Chondrocyte (in vitro differentiated cells): ENCODE data around the gene CAB39. TPM values are rescaled to one million over a fixed set of nuclear protein-coding genes. Genes with fewer than 3 reads are reported as not detected.

Source experiments
- DNase-seq: peaks from one replicate; pipeline ENCODE4 v3.0.0; 2021; ENCODE audit warnings: mixed read lengths, low spot score
- H3K27ac Mint-ChIP-seq: one replicate; pipeline ENCODE4 v1.8.0; 2021; ENCODE audit warnings: mild to moderate bottlenecking, moderate library complexity, mixed read lengths; ENCODE audit not compliant: unreplicated experiment
- H3K27me3 Mint-ChIP-seq: 2 replicates; pipeline ENCODE4 v1.8.0; 2021; ENCODE audit warnings: low read depth, mixed read lengths
- H3K36me3 Mint-ChIP-seq: 2 replicates; pipeline ENCODE4 v1.8.0; 2021; ENCODE audit warnings: low read depth, mixed read lengths
- H3K4me1 Mint-ChIP-seq: 2 replicates; pipeline ENCODE4 v1.8.0; 2021; ENCODE audit warnings: low read depth, mild to moderate bottlenecking, mixed read lengths
- H3K4me3 Mint-ChIP-seq: one replicate; pipeline ENCODE4 v1.8.0; 2021; ENCODE audit warnings: mild to moderate bottlenecking, moderate library complexity, mixed read lengths; ENCODE audit not compliant: unreplicated experiment
- H3K9me3 Mint-ChIP-seq: 2 replicates; pipeline ENCODE4 v1.8.0; 2021; ENCODE audit warnings: low read depth, mixed read lengths
- CTCF ChIP-seq: fragments of 200-600 bp; sonication (generic); IDR thresholded peaks from 2 replicates; pipeline ENCODE4 v1.5.0; 2021; ENCODE audit warnings: antibody characterized with exemption, mild to moderate bottlenecking, moderate library complexity
- total RNA-seq: library from RNA; stranded (reverse); gene quantifications from 3 replicates; pipeline ENCODE4 v1.2.1, GENCODE V29; 2021

CAB39 gene
- total RNA-seq, 1 donor from 2014 or later = 33.4 TPM

DNA sequence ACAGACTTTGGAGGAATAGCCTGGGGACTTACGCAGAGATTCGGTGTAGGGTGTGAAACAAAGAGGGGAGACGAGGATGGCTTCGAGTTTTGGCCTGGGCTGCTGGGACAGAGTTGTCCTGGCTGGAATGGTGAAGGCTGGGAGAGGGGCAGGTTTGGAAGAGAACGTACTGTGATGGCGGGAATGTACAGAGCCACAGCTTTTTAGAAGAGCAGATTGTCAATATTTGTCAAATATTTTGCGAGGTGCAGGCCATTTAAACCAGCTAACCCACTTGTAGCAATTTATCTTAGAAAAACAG, 137.7 kb downstream of the CAB39 start:
- Mint-ChIP-seq H3K27ac (no peak overlapping the region), H3K9me3 (no peaks in the 10 kb centered on the region), H3K4me1 (peaks cover 3% of the 10 kb centered on the region), H3K27me3 (peaks cover 29% of the 10 kb centered on the region), H3K36me3 (no peaks in the 10 kb centered on the region), H3K4me3 (no peak overlapping the region)
- no peak for DNase-seq
- TF ChIP-seq CTCF = no peak

- Mint-ChIP-seq H3K4me3 (no peak overlapping the region), H3K36me3 (no peaks in the 10 kb centered on the region), H3K27me3 (peaks cover 26% of the 10 kb centered on the region), H3K4me1 (peaks cover 3% of the 10 kb centered on the region), H3K27ac (no peak overlapping the region), H3K9me3 (no peaks in the 10 kb centered on the region)
- no peak for TF ChIP-seq CTCF
- no peak for DNase-seq
These were observed 139.5 kb downstream of the CAB39 start for GRCh38 chr2:230852113-230852512.

DNA sequence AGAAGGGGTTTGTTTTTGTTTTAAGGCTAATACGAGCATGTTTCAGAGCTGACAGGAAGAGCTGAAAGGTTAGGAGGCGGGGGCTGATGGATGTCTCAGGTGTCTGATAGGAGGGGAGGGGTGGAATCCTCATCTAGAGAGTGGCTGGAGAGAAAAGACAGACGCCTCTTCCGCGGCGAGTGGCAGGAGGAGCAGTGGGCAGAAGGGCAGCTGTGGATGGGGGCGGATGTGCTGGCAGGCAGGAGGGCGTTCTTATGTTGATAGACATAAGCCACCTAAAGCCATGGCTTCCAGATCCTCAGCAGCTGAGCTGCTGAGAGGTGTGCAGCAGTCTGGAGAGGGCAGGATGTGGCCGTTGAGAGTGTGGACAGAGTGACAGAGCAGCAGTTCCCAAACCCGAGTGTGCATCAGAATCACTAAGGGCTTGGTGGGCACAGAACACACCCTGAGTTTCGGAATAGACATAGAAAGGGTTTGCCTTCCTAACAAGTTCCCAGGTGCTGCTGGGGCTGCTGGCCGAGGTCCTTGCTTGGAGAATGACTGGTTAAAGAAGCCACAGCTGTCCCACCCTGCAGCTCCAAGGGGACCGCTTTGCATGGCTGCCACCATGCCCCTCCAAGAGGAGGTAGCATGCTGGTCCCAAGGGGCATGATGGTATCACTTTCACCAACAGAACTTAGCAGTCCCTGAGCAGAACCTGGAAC, 149.1 kb downstream of the CAB39 start:
- H3K4me1 Mint-ChIP-seq = peaks cover 13% of the 10 kb centered on the region
- peaks cover 13% of the 10 kb centered on the region for H3K27me3 Mint-ChIP-seq
- peaks cover 4% of the 10 kb centered on the region for H3K9me3 Mint-ChIP-seq
- H3K27ac Mint-ChIP-seq = no peak overlapping the region
- no peaks in the 10 kb centered on the region for H3K36me3 Mint-ChIP-seq
- no peak overlapping the region for H3K4me3 Mint-ChIP-seq
- DNase-seq = no peak
- no peak for TF ChIP-seq CTCF

DNA sequence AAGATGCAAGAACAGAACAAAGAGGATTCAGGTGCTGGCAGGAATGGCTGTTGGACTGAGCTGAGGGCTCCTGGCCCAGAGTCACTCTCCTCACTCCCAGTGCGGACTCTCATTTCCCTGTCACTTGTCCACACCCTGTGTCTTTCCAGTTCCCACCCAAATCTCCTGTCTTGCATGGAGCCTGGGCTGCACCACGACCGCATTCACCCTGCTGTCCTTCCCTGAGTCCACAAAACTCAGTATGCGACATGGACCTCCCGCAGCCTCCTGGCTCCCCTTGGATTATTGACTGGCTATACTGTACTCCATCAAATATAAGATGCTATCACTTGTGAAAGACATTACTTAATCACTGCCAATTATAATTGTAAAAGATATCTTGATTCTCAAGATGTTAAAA, 149.7 kb downstream of the CAB39 start:
- peaks cover 19% of the 10 kb centered on the region for H3K4me1 Mint-ChIP-seq
- no peak for TF ChIP-seq CTCF
- peaks cover 4% of the 10 kb centered on the region for H3K9me3 Mint-ChIP-seq
- peaks cover 13% of the 10 kb centered on the region for H3K27me3 Mint-ChIP-seq
- no peak overlapping the region for H3K4me3 Mint-ChIP-seq
- no peaks in the 10 kb centered on the region for H3K36me3 Mint-ChIP-seq
- no peak overlapping the region for H3K27ac Mint-ChIP-seq
- no peak for DNase-seq

- Mint-ChIP-seq H3K27me3 (peaks cover 9% of the 10 kb centered on the region), H3K36me3 (no peaks in the 10 kb centered on the region), H3K27ac (no peak overlapping the region), H3K9me3 (peaks cover 4% of the 10 kb centered on the region), H3K4me3 (no peak overlapping the region), H3K4me1 (peaks cover 24% of the 10 kb centered on the region)
- no peak for TF ChIP-seq CTCF
- no peak for DNase-seq
These were observed 150.4 kb downstream of the CAB39 start for GRCh38 chr2:230863031-230863430.
